22Rv1 (cell line): ENCODE results near the gene DNMBP.
A peak's percentile ranks its signal among the peaks of the same experiment; 100 is the strongest.

Source experiments
- H3K27ac ChIP-seq: fragments of 450-650 bp; 2 replicates; pipeline ENCODE4 v1.5.1; 2017
- CTCF ChIP-seq: fragments of 450-650 bp; IDR thresholded peaks from 2 replicates; pipeline ENCODE4 v1.5.1; 2017; ENCODE audit warnings: mild to moderate bottlenecking
- ZFX ChIP-seq: fragments of 450-650 bp; IDR thresholded peaks from 2 replicates; pipeline ENCODE4 v1.6.1; 2017; ENCODE audit warnings: antibody characterized with exemption, borderline replicate concordance

The DNMBP gene

GRCh38 chr10:99860466-99860865, 149.3 kb downstream of the DNMBP start:
- TF ChIP-seq ZFX: no peak
- no peak for TF ChIP-seq CTCF
- H3K27ac ChIP-seq: no peak overlapping the region

GRCh38 chr10:99859585-99859984, 150.2 kb downstream of the DNMBP start:
- H3K27ac ChIP-seq: no peak overlapping the region
- TF ChIP-seq CTCF (peak; percentile 66), ZFX (no peak)

GRCh38 chr10:99858849-99859248, 150.9 kb downstream of the DNMBP start:
- TF ChIP-seq CTCF (no peak), ZFX (no peak)

GRCh38 chr10:99855479-99856071, 154.2 kb downstream of the DNMBP start:
- H3K27ac ChIP-seq: no peak overlapping the region
- TF ChIP-seq CTCF (no peak), ZFX (no peak)

More at GRCh38 chr10:99858849-99859248, 150.9 kb downstream of the DNMBP start:
- no peak overlapping the region for H3K27ac ChIP-seq

- TF ChIP-seq CTCF (peak; percentile 40), ZFX (no peak)
- no peak overlapping the region for H3K27ac ChIP-seq
These were observed 154.9 kb downstream of the DNMBP start for GRCh38 chr10:99854860-99855259.

GRCh38 chr10:99853655-99854054, 156.1 kb downstream of the DNMBP start:
- TF ChIP-seq CTCF (no peak), ZFX (no peak)

GRCh38 chr10:99852481-99853213, 157.1 kb downstream of the DNMBP start:
- peak overlapping the region; percentile 17; the same call in 1 of the 2 replicates for H3K27ac ChIP-seq
- no peak for TF ChIP-seq ZFX
- TF ChIP-seq CTCF: no peak

More at GRCh38 chr10:99853655-99854054, 156.1 kb downstream of the DNMBP start:
- no peak overlapping the region for H3K27ac ChIP-seq
